T-helper 1 cell treated with Interleukin-12 subunit alpha and Interleukin-12 subunit beta and Interleukin-4 antibody, amounts not matched to agents 30 ng/mL and 1 ng/mL, for 36 hours (primary cell): ENCODE data around the gene GYS1. TPM values are rescaled to one million over a fixed set of nuclear protein-coding genes. Genes with fewer than 3 reads are reported as not detected.

ENCODE experiments used
- intact Hi-C: fragments of 100-400 bp; cut with micrococcal nuclease; formaldehyde crosslinking; loops from one replicate; pipeline ENCODE4 v1.15.1; 2024
- total RNA-seq: library from RNA; stranded (reverse); gene quantifications from 2 replicates; pipeline ENCODE4 v1.2.3, GENCODE V29; 2022

Gene GYS1
- total RNA-seq, 1 donor from 2014 or later = 76.2 TPM

DNA sequence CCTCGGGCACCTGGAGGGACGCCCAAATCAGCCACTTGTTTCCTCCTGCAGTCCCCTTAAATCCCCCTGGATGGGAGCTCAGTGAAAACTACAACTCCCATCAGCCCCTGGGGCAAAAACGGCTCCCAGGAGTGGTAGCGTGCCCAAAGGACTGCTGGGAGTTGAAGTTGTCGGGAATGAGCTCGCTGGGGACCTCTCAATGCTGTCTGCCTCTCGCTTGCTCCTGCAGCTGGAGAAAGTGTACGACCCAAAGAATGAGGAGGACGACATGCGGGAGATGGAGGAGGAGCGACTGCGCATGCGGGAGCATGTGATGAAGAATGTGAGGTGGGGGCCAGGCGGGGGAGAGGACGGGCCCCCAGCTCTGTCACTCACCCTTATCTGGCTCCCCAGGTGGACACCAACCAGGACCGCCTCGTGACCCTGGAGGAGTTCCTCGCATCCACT is 74.3 kb downstream of the GYS1 start:
- intact Hi-C loops = no loop called here

Other genes with a start within 250 kb of the GYS1 start
- not detected in 2 replicates for gene IZUMO1, start 246.4 kb downstream of the GYS1 start, total RNA-seq
- gene FUT1, start 240.7 kb downstream of the GYS1 start, total RNA-seq = 0.29 and 0.54 TPM in 2 replicates
- gene FGF21, start 237.8 kb downstream of the GYS1 start, total RNA-seq = not detected in 2 replicates
- gene BCAT2, start 182.3 kb downstream of the GYS1 start, total RNA-seq = 55.1 and 56.3 TPM in 2 replicates
- gene HSD17B14, start 156.8 kb downstream of the GYS1 start, total RNA-seq = 1.3 TPM in 2 replicates
- gene PLEKHA4, start 124.7 kb downstream of the GYS1 start, total RNA-seq = 1.3 and 3.2 TPM in 2 replicates
- 37.9 and 38.1 TPM in 2 replicates for gene PPP1R15A, start 120.9 kb downstream of the GYS1 start, total RNA-seq
- gene TULP2, start 94.6 kb downstream of the GYS1 start, total RNA-seq = not detected in 2 replicates
- 273 and 277 TPM in 2 replicates for gene NUCB1, start 93.0 kb downstream of the GYS1 start, total RNA-seq
- gene DHDH, start 59.6 kb downstream of the GYS1 start, total RNA-seq = 0.34 TPM in 1 of 2 replicates, not detected in the other
- 376 and 407 TPM in 2 replicates for gene BAX, start 38.4 kb downstream of the GYS1 start, total RNA-seq
- gene FTL, start 28.0 kb downstream of the GYS1 start, total RNA-seq = 1,064 and 1,113 TPM in 2 replicates
- 87.7 and 96.1 TPM in 2 replicates for gene RUVBL2, start 578 bp upstream of the GYS1 start, total RNA-seq
- gene LHB, start 23.8 kb upstream of the GYS1 start, total RNA-seq = not detected in 2 replicates
- gene CGB3, start 31.0 kb upstream of the GYS1 start, total RNA-seq = not detected in 2 replicates
- gene CGB2, start 38.6 kb upstream of the GYS1 start, total RNA-seq = not detected in 2 replicates
- gene CGB1, start 43.6 kb upstream of the GYS1 start, total RNA-seq = not detected in 2 replicates
- gene CGB5, start 50.5 kb upstream of the GYS1 start, total RNA-seq = not detected in 2 replicates
- gene CGB8, start 55.8 kb upstream of the GYS1 start, total RNA-seq = not detected in 2 replicates
- not detected in 2 replicates for gene CGB7, start 64.4 kb upstream of the GYS1 start, total RNA-seq
- not detected in 2 replicates for gene NTF4, start 71.5 kb upstream of the GYS1 start, total RNA-seq
- 0.07 TPM in 1 of 2 replicates, not detected in the other for gene KCNA7, start 79.4 kb upstream of the GYS1 start, total RNA-seq
- gene SNRNP70, start 92.1 kb upstream of the GYS1 start, total RNA-seq = 233 and 234 TPM in 2 replicates
- 2.1 and 3.4 TPM in 2 replicates for gene LIN7B, start 121.1 kb upstream of the GYS1 start, total RNA-seq
- gene C19orf73, start 125.8 kb upstream of the GYS1 start, total RNA-seq = 0.98 and 1.1 TPM in 2 replicates
- 3.3 and 3.5 TPM in 2 replicates for gene PPFIA3, start 126.2 kb upstream of the GYS1 start, total RNA-seq
- gene HRC, start 162.1 kb upstream of the GYS1 start, total RNA-seq = not detected in 2 replicates
- 0.54 and 1.0 TPM in 2 replicates for gene TRPM4, start 164.5 kb upstream of the GYS1 start, total RNA-seq